ENCODE data around the gene AHDC1. TPM values are rescaled to one million over a fixed set of nuclear protein-coding genes. Genes with fewer than 3 reads are reported as not detected.

AHDC1 gene
- total RNA-seq, 1 experiment from 2014 or later: 20.8 TPM

- no TSS peak for BruUV-seq (replicated peaks)
- Mint-ChIP-seq H3K27ac (ENCODE audit: unreplicated experiment) (no peak overlapping the region), H3K4me1 (ENCODE audit: low read depth, unreplicated experiment) (no peaks in the 10 kb centered on the region), H3K36me3 (ENCODE audit: insufficient read depth, unreplicated experiment) (no peaks in the 10 kb centered on the region), H3K4me3 (ENCODE audit: low read depth, unreplicated experiment) (no peak overlapping the region), H3K27me3 (ENCODE audit: unreplicated experiment) (peaks cover 49% of the 10 kb centered on the region), H3K9me3 (ENCODE audit: low read depth, unreplicated experiment) (no peaks in the 10 kb centered on the region)
- CTCF ChIA-PET: interaction anchor here (0.5 kb wide), 1 partner anchor 647 kb away, joined by 4 read pairs; no protein-coding TSS in a partner anchor
- DNase-seq: no peak
- intact Hi-C loops (cut with micrococcal nuclease; ENCODE audit: unreplicated experiment): no loop called here
- TF ChIP-seq CTCF (IDR thresholded peaks at IDR 0.05; ENCODE audit: unreplicated experiment): no peak
Observed at GRCh38 chr1:27638047-27638734, 34.2 kb upstream of the AHDC1 start.

DNA sequence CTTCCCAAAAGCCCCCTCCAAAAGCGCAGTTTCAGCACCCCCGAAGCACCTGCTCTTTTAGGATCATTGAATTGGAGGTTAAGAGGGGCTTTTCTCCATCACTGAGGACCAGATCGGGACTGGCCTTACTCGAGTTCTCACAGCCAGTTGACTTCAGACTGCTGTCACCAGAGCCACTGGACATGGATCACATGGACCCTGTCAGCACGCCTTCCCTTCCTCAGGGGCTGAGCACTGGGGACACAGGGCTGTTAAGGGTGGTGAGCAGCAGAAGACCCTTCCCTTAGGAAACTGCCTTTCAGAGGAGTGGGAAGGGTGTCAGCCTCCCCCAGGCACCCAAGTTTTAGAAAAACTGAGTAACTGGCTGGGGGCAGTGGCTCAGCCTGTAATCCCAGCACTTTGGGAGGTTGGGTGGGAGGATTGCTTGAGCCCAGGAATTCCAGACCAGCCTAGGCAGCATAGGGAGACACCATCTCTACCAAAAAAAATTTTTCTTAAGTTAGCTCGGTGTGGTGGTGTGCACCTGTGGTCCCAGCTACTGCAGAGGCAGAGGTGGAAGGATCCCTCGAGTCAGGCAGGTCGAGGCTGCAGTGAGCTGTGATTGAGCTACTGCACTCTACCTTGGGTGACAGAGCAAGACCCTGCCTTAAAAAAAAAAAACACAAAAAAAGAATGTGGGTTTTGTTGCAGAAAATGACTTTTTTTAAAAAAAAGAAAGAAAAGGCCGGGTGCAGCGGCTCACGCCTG, 31.6 kb upstream of the AHDC1 start:
- DNase-seq: no peak
- Mint-ChIP-seq H3K4me3 (ENCODE audit: low read depth, unreplicated experiment) (no peak overlapping the region), H3K4me1 (ENCODE audit: low read depth, unreplicated experiment) (no peaks in the 10 kb centered on the region), H3K27ac (ENCODE audit: unreplicated experiment) (no peak overlapping the region), H3K36me3 (ENCODE audit: insufficient read depth, unreplicated experiment) (no peaks in the 10 kb centered on the region), H3K27me3 (ENCODE audit: unreplicated experiment) (peaks cover 73% of the 10 kb centered on the region), H3K9me3 (ENCODE audit: low read depth, unreplicated experiment) (no peaks in the 10 kb centered on the region)
- TF ChIP-seq CTCF (IDR thresholded peaks at IDR 0.05; ENCODE audit: unreplicated experiment): no peak
- CTCF ChIA-PET: interaction anchor here (0.7 kb wide), 1 partner anchor 9 kb away, joined by 3 read pairs; no protein-coding TSS in a partner anchor
- BruUV-seq (replicated peaks): no TSS peak
- intact Hi-C loops (cut with micrococcal nuclease; ENCODE audit: unreplicated experiment): no loop called here

- H3K36me3 Mint-ChIP-seq (ENCODE audit: insufficient read depth, unreplicated experiment): no peaks in the 10 kb centered on the region
- no peak for DNase-seq
- no peak for TF ChIP-seq CTCF (IDR thresholded peaks at IDR 0.05; ENCODE audit: unreplicated experiment)
- H3K4me1 Mint-ChIP-seq (ENCODE audit: low read depth, unreplicated experiment): no peaks in the 10 kb centered on the region
- no TSS peak for BruUV-seq (replicated peaks)
- CTCF ChIA-PET: no interaction called here
- peak within 1 kb of the TSS; percentile 65 for H3K27ac Mint-ChIP-seq (ENCODE audit: unreplicated experiment)
- no peaks in the 10 kb centered on the region for H3K9me3 Mint-ChIP-seq (ENCODE audit: low read depth, unreplicated experiment)
- peaks cover 77% of the 10 kb centered on the region for H3K27me3 Mint-ChIP-seq (ENCODE audit: unreplicated experiment)
- H3K4me3 Mint-ChIP-seq (ENCODE audit: low read depth, unreplicated experiment): peak within 1 kb of the TSS; percentile 33
- intact Hi-C loops (cut with micrococcal nuclease; ENCODE audit: unreplicated experiment): no loop called here
Observed at GRCh38 chr1:27634985-27635367, 31.0 kb upstream of the AHDC1 start, which contains the start of gene FGR. TSS of gene FGR (minus strand) at chr1:27635185. CDS start at chr1:27623916, 11,269 bp downstream.

- no peaks in the 10 kb centered on the region for H3K9me3 Mint-ChIP-seq (ENCODE audit: low read depth, unreplicated experiment)
- H3K4me1 Mint-ChIP-seq (ENCODE audit: low read depth, unreplicated experiment): no peaks in the 10 kb centered on the region
- H3K27ac Mint-ChIP-seq (ENCODE audit: unreplicated experiment): peak overlapping the region; percentile 65
- CTCF ChIA-PET: no interaction called here
- DNase-seq: no peak
- H3K27me3 Mint-ChIP-seq (ENCODE audit: unreplicated experiment): peaks cover 82% of the 10 kb centered on the region
- no peak for TF ChIP-seq CTCF (IDR thresholded peaks at IDR 0.05; ENCODE audit: unreplicated experiment)
- intact Hi-C loops (cut with micrococcal nuclease; ENCODE audit: unreplicated experiment): no loop called here
- peak overlapping the region; percentile 33 for H3K4me3 Mint-ChIP-seq (ENCODE audit: low read depth, unreplicated experiment)
- no TSS peak for BruUV-seq (replicated peaks)
- H3K36me3 Mint-ChIP-seq (ENCODE audit: insufficient read depth, unreplicated experiment): no peaks in the 10 kb centered on the region
Observed at GRCh38 chr1:27634177-27634984, 30.4 kb upstream of the AHDC1 start.
